ENCODE data around the gene MGMT.

GRCh38 chr10:129609551-129609950 lies 142.5 kb downstream of the MGMT start:
- TF ChIP-seq POLR2A (IDR thresholded peaks at IDR 0.05): no peak
- TF ChIP-seq, protein P1, sequence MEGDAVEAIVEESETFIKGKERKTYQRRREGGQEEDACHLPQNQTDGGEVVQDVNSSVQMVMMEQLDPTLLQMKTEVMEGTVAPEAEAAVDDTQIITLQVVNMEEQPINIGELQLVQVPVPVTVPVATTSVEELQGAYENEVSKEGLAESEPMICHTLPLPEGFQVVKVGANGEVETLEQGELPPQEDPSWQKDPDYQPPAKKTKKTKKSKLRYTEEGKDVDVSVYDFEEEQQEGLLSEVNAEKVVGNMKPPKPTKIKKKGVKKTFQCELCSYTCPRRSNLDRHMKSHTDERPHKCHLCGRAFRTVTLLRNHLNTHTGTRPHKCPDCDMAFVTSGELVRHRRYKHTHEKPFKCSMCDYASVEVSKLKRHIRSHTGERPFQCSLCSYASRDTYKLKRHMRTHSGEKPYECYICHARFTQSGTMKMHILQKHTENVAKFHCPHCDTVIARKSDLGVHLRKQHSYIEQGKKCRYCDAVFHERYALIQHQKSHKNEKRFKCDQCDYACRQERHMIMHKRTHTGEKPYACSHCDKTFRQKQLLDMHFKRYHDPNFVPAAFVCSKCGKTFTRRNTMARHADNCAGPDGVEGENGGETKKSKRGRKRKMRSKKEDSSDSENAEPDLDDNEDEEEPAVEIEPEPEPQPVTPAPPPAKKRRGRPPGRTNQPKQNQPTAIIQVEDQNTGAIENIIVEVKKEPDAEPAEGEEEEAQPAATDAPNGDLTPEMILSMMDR (IDR thresholded peaks at IDR 0.05): no peak
